OCI-LY7 (cell line): ENCODE results near the gene DNHD1. TPM values are rescaled to one million over a fixed set of nuclear protein-coding genes. Genes with fewer than 3 reads are reported as not detected.

Experiments used
- BruUV-seq: library from RNA; stranded (reverse); fragments of 400-500 nt; replicated peaks from 2 replicates; lab custom pipeline; 2021; lab: Mats Ljungman, UMichigan
- CTCF ChIA-PET: fragments of 300-600 bp; sonication (Branson Sonifier 250); formaldehyde crosslinking; loops from one replicate; lab custom pipeline; 2022; ENCODE audit warnings: antibody characterized with exemption; ENCODE audit not compliant: unreplicated experiment; lab: Charles Lee
- POLR2A ChIA-PET: fragments of 300-600 bp; sonication (Branson Sonifier 250); formaldehyde crosslinking; loops from one replicate; lab custom pipeline; 2022; ENCODE audit warnings: antibody characterized with exemption; lab: Charles Lee
- DNase-seq: peaks from one replicate; pipeline ENCODE4 v3.0.0-alpha.2; 2015; ENCODE audit warnings: low spot score
- H2AFZ ChIP-seq: fragments of 200-600 bp; sonication (generic), shearing (Covaris generic); 2 replicates; pipeline ENCODE4 v1.6.1; 2014; ENCODE audit warnings: mild to moderate bottlenecking, antibody characterized with exemption, low read length, moderate library complexity
- H3K27ac ChIP-seq: fragments of 200-600 bp; sonication (generic); 2 replicates; pipeline ENCODE4 v1.5.1; 2014; ENCODE audit warnings: mixed run types, low read depth, mild to moderate bottlenecking, moderate library complexity, low read length, inconsistent platforms; ENCODE audit not compliant: poor library complexity, severe bottlenecking
- H3K36me3 ChIP-seq: fragments of 200-600 bp; sonication (generic); 2 replicates; pipeline ENCODE4 v1.6.1; 2014; ENCODE audit warnings: mild to moderate bottlenecking, antibody characterized with exemption, low read length, moderate library complexity, mixed read lengths; ENCODE audit not compliant: insufficient read depth
- H3K4me1 ChIP-seq: fragments of 200-600 bp; sonication (generic); 2 replicates; pipeline ENCODE4 v1.5.1; 2014; ENCODE audit warnings: mild to moderate bottlenecking, low read length; ENCODE audit not compliant: insufficient read depth, poor library complexity, severe bottlenecking
- H3K4me2 ChIP-seq: fragments of 200-600 bp; sonication (generic); 2 replicates; pipeline ENCODE4 v1.6.1; 2014; ENCODE audit warnings: mild to moderate bottlenecking, low read length
- H3K4me3 ChIP-seq: fragments of 200-600 bp; sonication (generic); 2 replicates; pipeline ENCODE4 v1.5.1; 2014; ENCODE audit warnings: mild to moderate bottlenecking, low read depth, low read length; ENCODE audit not compliant: poor library complexity, severe bottlenecking
- H3K79me2 ChIP-seq: fragments of 200-600 bp; sonication (generic); 2 replicates; pipeline ENCODE4 v1.6.1; 2016; ENCODE audit warnings: low read depth, mild to moderate bottlenecking, low read length, moderate library complexity, mixed read lengths; ENCODE audit not compliant: insufficient read depth
- H3K9me2 ChIP-seq: fragments of 200-600 bp; sonication (generic); 2 replicates; pipeline ENCODE4 v1.6.1; 2016; ENCODE audit warnings: mild to moderate bottlenecking, low read length, mixed read lengths; ENCODE audit not compliant: insufficient read depth
- H3K9me3 ChIP-seq: fragments of 200-600 bp; sonication (generic); 2 replicates; pipeline ENCODE4 v1.6.1; 2014; ENCODE audit warnings: mild to moderate bottlenecking, mixed run types, low read length, mixed read lengths
- H4K20me1 ChIP-seq: fragments of 200-600 bp; sonication (generic); 2 replicates; pipeline ENCODE4 v1.6.1; 2014; ENCODE audit warnings: mild to moderate bottlenecking, antibody characterized with exemption, low read length, moderate library complexity, mixed read lengths; ENCODE audit not compliant: insufficient read depth
- CTCF ChIP-seq: fragments of 200-600 bp; sonication (generic); conservative IDR thresholded peaks from 2 replicates; pipeline ENCODE4 v1.5.1; 2014; ENCODE audit warnings: mild to moderate bottlenecking, antibody characterized with exemption, low read length, moderate library complexity, mixed read lengths
- EZH2phosphoT487 ChIP-seq: fragments of 200-600 bp; sonication (generic); IDR thresholded peaks from 2 replicates; pipeline ENCODE4 v1.6.1; 2018; ENCODE audit warnings: low read depth, borderline replicate concordance, mild to moderate bottlenecking, mixed run types, antibody characterized with exemption, low read length, moderate library complexity, mixed read lengths
- intact Hi-C: fragments of 100-400 bp; cut with micrococcal nuclease; formaldehyde crosslinking; loops from one replicate; pipeline ENCODE4 v1.10.0; 2022; ENCODE audit not compliant: unreplicated experiment
- total RNA-seq, 2 experiments: library from RNA; depleted of rRNA in 1 of 2; stranded (reverse); fragments of >200 nt in 1 of 2; shearing (Covaris generic) in 1 of 2; gene quantifications; 2 replicates each; pipeline ENCODE4 v1.2.3, GENCODE V29; 2014 to 2022

DNHD1 gene
- total RNA-seq, 2 experiments from 2014 or later: 24.3 to 52.7 TPM

- DNase-seq: no peak
- Histone ChIP-seq H4K20me1 (no peaks in the 10 kb centered on the region), H3K27ac (no peak overlapping the region), H3K79me2 (no peaks in the 10 kb centered on the region), H2AFZ (no peak overlapping the region), H3K36me3 (0 out of 2 replicates have a peak, but pooled peaks cover 8% of the 10 kb centered on the region), H3K4me3 (no peak overlapping the region), H3K9me3 (no peaks in the 10 kb centered on the region), H3K4me2 (no peak overlapping the region), H3K4me1 (no peaks in the 10 kb centered on the region), H3K9me2 (no peaks in the 10 kb centered on the region)
- intact Hi-C loops: no loop called here
- POLR2A ChIA-PET: interaction anchor here (1.1 to 2.1 kb wide), 4 partner anchors 16 to 30 kb away, joined by 3 to 7 read pairs (median 4); no protein-coding TSS in a partner anchor
- CTCF ChIA-PET: no interaction called here
- TF ChIP-seq CTCF: no peak
- no peak for TF ChIP-seq EZH2phosphoT487
- BruUV-seq: no TSS peak
Observed at GRCh38 chr11:6542727-6543126, 45.6 kb downstream of the DNHD1 start.

DNA sequence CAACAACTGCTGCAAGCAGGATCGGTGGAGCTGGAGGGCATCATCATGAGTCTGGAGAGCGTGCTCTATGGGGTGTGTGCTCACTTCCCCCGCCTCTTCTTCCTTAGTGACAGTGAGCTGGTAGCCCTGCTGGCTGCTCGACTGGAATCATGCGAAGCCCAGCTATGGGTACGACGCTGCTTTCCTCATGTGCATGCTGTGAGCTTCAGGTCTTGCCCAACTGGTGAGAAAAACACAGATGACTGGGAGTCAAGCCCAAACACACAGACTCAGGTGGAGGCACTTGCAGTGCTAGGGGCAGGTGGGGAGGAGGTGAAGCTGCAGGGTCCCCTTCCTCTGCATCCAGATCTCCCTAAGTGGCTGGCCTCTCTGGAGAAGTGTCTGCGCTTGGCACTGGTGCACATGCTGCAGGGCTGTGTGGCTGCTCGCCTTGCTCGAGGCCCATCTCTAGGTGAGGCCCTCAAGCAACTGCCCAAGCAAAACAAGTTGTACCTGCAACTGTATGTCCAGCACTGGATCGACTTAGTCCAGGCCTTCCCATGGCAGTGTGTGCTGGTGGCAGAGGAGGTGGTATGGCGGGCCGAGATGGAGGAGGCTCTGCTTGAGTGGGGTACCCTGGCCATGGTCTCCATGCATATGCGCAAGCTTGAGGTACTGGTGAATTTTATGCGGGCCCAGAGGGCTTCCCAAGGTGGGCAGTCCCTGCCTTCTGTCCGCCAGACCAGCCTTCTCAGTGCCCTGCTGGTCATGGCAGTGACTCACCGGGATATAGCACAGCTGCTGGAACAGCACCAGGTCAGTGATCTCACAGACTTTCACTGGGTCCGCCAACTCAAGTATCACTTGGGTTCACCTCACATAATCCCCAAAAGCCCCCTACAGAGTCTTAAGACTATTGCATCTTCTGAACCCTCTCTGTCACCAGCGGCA, 48.1 kb downstream of the DNHD1 start:
- CTCF ChIA-PET: no interaction called here
- Histone ChIP-seq H3K4me3 (no peak overlapping the region), H3K79me2 (no peaks in the 10 kb centered on the region), H3K4me1 (no peaks in the 10 kb centered on the region), H3K9me3 (no peaks in the 10 kb centered on the region), H4K20me1 (no peaks in the 10 kb centered on the region), H3K9me2 (no peaks in the 10 kb centered on the region), H3K36me3 (0 out of 2 replicates have a peak, but pooled peaks cover 8% of the 10 kb centered on the region), H3K4me2 (no peak overlapping the region), H3K27ac (no peak overlapping the region), H2AFZ (no peak overlapping the region)
- intact Hi-C loops: no loop called here
- POLR2A ChIA-PET: interaction anchor here (0.6 kb wide), 1 partner anchor 23 kb away, joined by 3 read pairs; no protein-coding TSS in a partner anchor
- BruUV-seq: no TSS peak
- TF ChIP-seq EZH2phosphoT487 (no peak), CTCF (no peak)
- DNase-seq: no peak
